ENCODE data around the gene NCKIPSD. TPM values are rescaled to one million over a fixed set of nuclear protein-coding genes. Genes with fewer than 3 reads are reported as not detected.
"Not testable (repeated sequence)": the region's sequence is repeated elsewhere in the genome, so short reads cannot be mapped to it uniquely, and the experiment has no call there.

The NCKIPSD gene
- total RNA-seq, 1 experiment from 2014 or later: 46.0 TPM

DNA sequence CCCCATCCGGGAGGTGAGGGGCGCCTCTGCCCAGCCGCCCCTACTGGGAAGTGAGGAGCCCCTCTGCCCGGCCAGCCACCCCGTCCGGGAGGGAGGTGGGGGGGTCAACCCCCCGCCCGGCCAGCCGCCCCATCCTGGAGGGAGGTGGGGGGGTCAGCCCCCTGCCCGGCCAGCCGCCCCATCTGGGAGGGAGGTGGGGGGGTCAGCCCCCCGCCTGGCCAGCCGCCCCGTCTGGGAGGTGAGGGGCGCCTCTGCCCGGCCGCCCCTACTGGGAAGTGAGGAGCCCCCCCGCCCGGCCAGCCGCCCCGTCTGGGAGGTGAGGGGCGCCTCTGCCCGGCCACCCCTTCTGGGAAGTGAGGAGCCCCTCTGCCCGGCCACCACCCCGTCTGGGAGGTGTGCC, 48.8 kb upstream of the NCKIPSD start:
- not testable (repeated sequence) for H3K79me1 ChIP-seq (ENCODE audit: insufficient read depth, low read depth, low read length, poor library complexity, severe bottlenecking); H2BK120ac ChIP-seq (ENCODE audit: low read depth, low read length, poor library complexity, severe bottlenecking); H3K9me3 ChIP-seq (ENCODE audit: control insufficient read depth, low read depth, low read length); H3K27ac Mint-ChIP-seq; H4K5ac ChIP-seq (ENCODE audit: insufficient read length, low read depth, low read length); H4K91ac ChIP-seq (ENCODE audit: insufficient read length, low read depth, low read length); H2AK5ac ChIP-seq (ENCODE audit: insufficient read length, low read length); H3K27me3 Mint-ChIP-seq (ENCODE audit: low read depth); H3K4me1 Mint-ChIP-seq; H3K4me1 ChIP-seq (ENCODE audit: insufficient read depth, low read length); H4K20me1 ChIP-seq (ENCODE audit: control insufficient read depth, insufficient read depth, insufficient read length); H3K9me3 Mint-ChIP-seq; H3K4me2 ChIP-seq (ENCODE audit: insufficient read depth, insufficient read length, low read length); H3K18ac ChIP-seq (ENCODE audit: insufficient read length, low read depth, low read length); H3K27ac ChIP-seq (ENCODE audit: insufficient read length, low read depth, low read length); H3T11ph ChIP-seq (ENCODE audit: low read length); H4K8ac ChIP-seq (replicated peaks; ENCODE audit: insufficient read length, low read depth, low read length); H3K4me3 Mint-ChIP-seq; DNase-seq; H3K4ac ChIP-seq (ENCODE audit: low read depth, low read length); H2AFZ ChIP-seq (ENCODE audit: low read length); H2BK12ac ChIP-seq (ENCODE audit: insufficient read length, low read depth, low read length); H2BK5ac ChIP-seq (ENCODE audit: insufficient read length, low read length); H3K14ac ChIP-seq (ENCODE audit: insufficient read depth, low read length); H3K9ac ChIP-seq (ENCODE audit: extremely low read depth, insufficient read length, low read length); H3K36me3 Mint-ChIP-seq (ENCODE audit: insufficient read depth in 1 of 3, low read depth in 3 of 3); H3K23ac ChIP-seq (ENCODE audit: insufficient read length, low read depth, low read length); H3K23me2 ChIP-seq (ENCODE audit: insufficient read length, low read depth, low read length, poor library complexity, severe bottlenecking); H3K27me3 ChIP-seq (ENCODE audit: insufficient read depth, low read length); H3K56ac ChIP-seq (ENCODE audit: insufficient read length, low read depth, low read length); H2BK15ac ChIP-seq (ENCODE audit: low read depth, low read length); H2BK20ac ChIP-seq (ENCODE audit: low read depth, low read length, poor library complexity, severe bottlenecking); H3K79me2 ChIP-seq (ENCODE audit: insufficient read depth, low read length)
- WGBS (ENCODE audit: extremely low coverage, insufficient read length, low lambda C conversion rate): no CpG with 5 or more reads among the region's 25 CpGs

DNA sequence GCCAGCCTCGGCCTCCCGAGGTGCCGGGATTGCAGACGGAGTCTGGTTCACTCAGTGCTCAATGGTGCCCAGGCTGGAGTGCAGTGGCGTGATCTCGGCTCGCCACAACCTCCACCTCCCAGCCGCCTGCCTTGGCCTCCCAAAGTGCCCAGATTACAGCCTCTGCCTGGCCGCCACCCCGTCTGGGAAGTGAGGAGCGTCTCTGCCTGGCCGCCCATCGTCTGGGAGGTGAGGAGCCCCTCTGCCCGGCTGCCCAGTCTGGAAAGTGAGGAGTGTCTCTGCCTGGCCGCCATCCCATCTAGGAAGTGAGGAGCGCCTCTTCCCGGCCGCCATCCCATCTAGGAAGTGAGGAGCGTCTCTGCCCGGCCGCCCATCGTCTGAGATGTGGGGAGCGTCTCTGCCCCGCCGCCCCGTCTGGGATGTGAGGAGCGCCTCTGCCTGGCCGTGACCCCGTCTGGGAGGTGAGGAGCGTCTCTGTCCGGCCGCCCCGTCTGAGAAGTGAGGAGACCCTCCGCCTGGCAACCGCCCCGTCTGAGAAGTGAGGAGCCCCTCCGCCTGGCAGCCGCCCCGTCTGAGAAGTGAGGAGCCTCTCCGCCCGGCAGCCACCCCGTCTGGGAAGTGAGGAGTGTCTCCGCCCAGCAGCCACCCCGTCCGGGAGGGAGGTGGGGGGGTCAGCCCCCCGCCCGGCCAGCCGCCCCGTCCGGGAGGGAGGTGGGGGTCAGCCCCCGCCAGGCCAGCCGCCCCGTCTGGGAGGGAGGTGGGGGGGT, 48.2 kb upstream of the NCKIPSD start:
- H3K27me3 ChIP-seq (ENCODE audit: insufficient read depth, low read length); H3K79me1 ChIP-seq (ENCODE audit: insufficient read depth, low read depth, low read length, poor library complexity, severe bottlenecking); H2BK20ac ChIP-seq (ENCODE audit: low read depth, low read length, poor library complexity, severe bottlenecking); H2BK12ac ChIP-seq (ENCODE audit: insufficient read length, low read depth, low read length); H3K79me2 ChIP-seq (ENCODE audit: insufficient read depth, low read length); H4K91ac ChIP-seq (ENCODE audit: insufficient read length, low read depth, low read length); H2BK15ac ChIP-seq (ENCODE audit: low read depth, low read length); H3K27me3 Mint-ChIP-seq (ENCODE audit: low read depth); H3K23me2 ChIP-seq (ENCODE audit: insufficient read length, low read depth, low read length, poor library complexity, severe bottlenecking); H3K14ac ChIP-seq (ENCODE audit: insufficient read depth, low read length); DNase-seq; H3K18ac ChIP-seq (ENCODE audit: insufficient read length, low read depth, low read length); H3K4me1 Mint-ChIP-seq; H3K23ac ChIP-seq (ENCODE audit: insufficient read length, low read depth, low read length); H3K9me3 Mint-ChIP-seq; H4K5ac ChIP-seq (ENCODE audit: insufficient read length, low read depth, low read length); H3K4me1 ChIP-seq (ENCODE audit: insufficient read depth, low read length); H2AK5ac ChIP-seq (ENCODE audit: insufficient read length, low read length); H3K27ac ChIP-seq (ENCODE audit: insufficient read length, low read depth, low read length); H3K4me3 Mint-ChIP-seq; H3T11ph ChIP-seq (ENCODE audit: low read length); H4K8ac ChIP-seq (replicated peaks; ENCODE audit: insufficient read length, low read depth, low read length); H3K9ac ChIP-seq (ENCODE audit: extremely low read depth, insufficient read length, low read length); H3K36me3 Mint-ChIP-seq (ENCODE audit: insufficient read depth in 1 of 3, low read depth in 3 of 3); H3K9me3 ChIP-seq (ENCODE audit: control insufficient read depth, low read depth, low read length); H4K20me1 ChIP-seq (ENCODE audit: control insufficient read depth, insufficient read depth, insufficient read length); H3K27ac Mint-ChIP-seq; H2BK120ac ChIP-seq (ENCODE audit: low read depth, low read length, poor library complexity, severe bottlenecking); H3K4me2 ChIP-seq (ENCODE audit: insufficient read depth, insufficient read length, low read length); H3K56ac ChIP-seq (ENCODE audit: insufficient read length, low read depth, low read length); H2BK5ac ChIP-seq (ENCODE audit: insufficient read length, low read length); H3K4ac ChIP-seq (ENCODE audit: low read depth, low read length); H2AFZ ChIP-seq (ENCODE audit: low read length): not testable (repeated sequence)
- WGBS (ENCODE audit: extremely low coverage, insufficient read length, low lambda C conversion rate): no CpG with 5 or more reads among the region's 53 CpGs

Measured in H9 (cell line).